Neuron (in vitro differentiated cells): ENCODE data around the gene BICD2.

Experiments
- H2AFZ ChIP-seq: one replicate; pipeline ENCODE4 v1.6.1; 2013; ENCODE audit warnings: low read depth, mild to moderate bottlenecking, inconsistent platforms, low read length, moderate library complexity
- H3K27me3 ChIP-seq: one replicate; pipeline ENCODE4 v1.6.1; 2013; ENCODE audit warnings: low read length; ENCODE audit not compliant: insufficient read depth
- H3K36me3 ChIP-seq: one replicate; pipeline ENCODE4 v1.6.1; 2013; ENCODE audit warnings: low read length; ENCODE audit not compliant: insufficient read depth
- H3K4me1 ChIP-seq: one replicate; pipeline ENCODE4 v1.6.1; 2013; ENCODE audit warnings: low read length; ENCODE audit not compliant: insufficient read depth
- H3K4me3 ChIP-seq: 2 replicates; pipeline ENCODE4 v1.5.1; 2013; ENCODE audit warnings: mild to moderate bottlenecking, low read length, moderate library complexity
- H3K9me3 ChIP-seq: one replicate; pipeline ENCODE4 v1.6.1; 2013; ENCODE audit warnings: low read length

The BICD2 gene

GRCh38 chr9:92752812-92753404 lies 11.7 kb downstream of the BICD2 start:
- Histone ChIP-seq H3K36me3 (no peaks in the 10 kb centered on the region), H3K4me3 (no peak overlapping the region), H3K4me1 (peaks cover 2% of the 10 kb centered on the region), H2AFZ (no peak overlapping the region), H3K27me3 (no peaks in the 10 kb centered on the region), H3K9me3 (peaks cover 5% of the 10 kb centered on the region)

GRCh38 chr9:92749934-92750315 lies 14.7 kb downstream of the BICD2 start:
- Histone ChIP-seq H3K4me3 (no peak overlapping the region), H3K27me3 (no peaks in the 10 kb centered on the region), H3K4me1 (peaks cover 11% of the 10 kb centered on the region), H3K36me3 (no peaks in the 10 kb centered on the region), H3K9me3 (peaks cover 5% of the 10 kb centered on the region), H2AFZ (no peak overlapping the region)

- H3K4me1 ChIP-seq = peaks cover 11% of the 10 kb centered on the region
- H3K9me3 ChIP-seq = peaks cover 5% of the 10 kb centered on the region
- no peaks in the 10 kb centered on the region for H3K36me3 ChIP-seq
- H3K27me3 ChIP-seq = no peaks in the 10 kb centered on the region
- H3K4me3 ChIP-seq = no peak overlapping the region
- no peak overlapping the region for H2AFZ ChIP-seq
Observed at GRCh38 chr9:92749071-92749933, 15.3 kb downstream of the BICD2 start.

- no peaks in the 10 kb centered on the region for H3K36me3 ChIP-seq
- H3K27me3 ChIP-seq = no peaks in the 10 kb centered on the region
- H3K4me1 ChIP-seq = peaks cover 11% of the 10 kb centered on the region
Observed at GRCh38 chr9:92748233-92748497, 16.5 kb downstream of the BICD2 start.

GRCh38 chr9:92747459-92748232 lies 17.0 kb downstream of the BICD2 start:
- Histone ChIP-seq H3K9me3 (no peaks in the 10 kb centered on the region), H2AFZ (no peak overlapping the region)

More at GRCh38 chr9:92748233-92748497, 16.5 kb downstream of the BICD2 start:
- no peak overlapping the region for H2AFZ ChIP-seq
- H3K9me3 ChIP-seq = peaks cover 3% of the 10 kb centered on the region
- no peak overlapping the region for H3K4me3 ChIP-seq

GRCh38 chr9:92746567-92747458 lies 17.8 kb downstream of the BICD2 start:
- Histone ChIP-seq H2AFZ (no peak overlapping the region), H3K27me3 (no peaks in the 10 kb centered on the region), H3K4me3 (no peak overlapping the region), H3K9me3 (no peaks in the 10 kb centered on the region), H3K36me3 (no peaks in the 10 kb centered on the region), H3K4me1 (peaks cover 11% of the 10 kb centered on the region)

More at GRCh38 chr9:92747459-92748232, 17.0 kb downstream of the BICD2 start:
- peaks cover 11% of the 10 kb centered on the region for H3K4me1 ChIP-seq
- H3K27me3 ChIP-seq = no peaks in the 10 kb centered on the region
- H3K36me3 ChIP-seq = no peaks in the 10 kb centered on the region
- H3K4me3 ChIP-seq = no peak overlapping the region

GRCh38 chr9:92745881-92746280 lies 18.8 kb downstream of the BICD2 start:
- Histone ChIP-seq H2AFZ (no peak overlapping the region), H3K27me3 (no peaks in the 10 kb centered on the region), H3K4me1 (peaks cover 11% of the 10 kb centered on the region), H3K36me3 (no peaks in the 10 kb centered on the region), H3K4me3 (no peak overlapping the region), H3K9me3 (no peaks in the 10 kb centered on the region)

GRCh38 chr9:92745331-92745730 lies 19.3 kb downstream of the BICD2 start:
- Histone ChIP-seq H3K4me1 (peaks cover 11% of the 10 kb centered on the region), H3K27me3 (no peaks in the 10 kb centered on the region), H3K36me3 (no peaks in the 10 kb centered on the region), H3K4me3 (no peak overlapping the region), H3K9me3 (no peaks in the 10 kb centered on the region), H2AFZ (no peak overlapping the region)

- no peaks in the 10 kb centered on the region for H3K27me3 ChIP-seq
- H3K9me3 ChIP-seq = no peaks in the 10 kb centered on the region
Observed at GRCh38 chr9:92740969-92741368, 23.7 kb downstream of the BICD2 start.

GRCh38 chr9:92740446-92740961 lies 24.1 kb downstream of the BICD2 start:
- no peaks in the 10 kb centered on the region for H3K9me3 ChIP-seq
- H3K27me3 ChIP-seq = no peaks in the 10 kb centered on the region
- H2AFZ ChIP-seq = no peak overlapping the region
- H3K4me1 ChIP-seq = no peaks in the 10 kb centered on the region
- no peak overlapping the region for H3K4me3 ChIP-seq
- H3K36me3 ChIP-seq = no peaks in the 10 kb centered on the region

More at GRCh38 chr9:92740969-92741368, 23.7 kb downstream of the BICD2 start:
- no peaks in the 10 kb centered on the region for H3K36me3 ChIP-seq
- no peaks in the 10 kb centered on the region for H3K4me1 ChIP-seq
- no peak overlapping the region for H2AFZ ChIP-seq
- H3K4me3 ChIP-seq = no peak overlapping the region

- Histone ChIP-seq H3K27me3 (no peaks in the 10 kb centered on the region), H2AFZ (no peak overlapping the region), H3K4me3 (no peak overlapping the region)
Observed at GRCh38 chr9:92740009-92740408, 24.6 kb downstream of the BICD2 start.

GRCh38 chr9:92739346-92739970 lies 25.2 kb downstream of the BICD2 start:
- no peaks in the 10 kb centered on the region for H3K9me3 ChIP-seq
- no peak overlapping the region for H2AFZ ChIP-seq
- H3K36me3 ChIP-seq = no peaks in the 10 kb centered on the region
- H3K4me3 ChIP-seq = no peak overlapping the region
- H3K4me1 ChIP-seq = no peaks in the 10 kb centered on the region
- H3K27me3 ChIP-seq = no peaks in the 10 kb centered on the region

More at GRCh38 chr9:92740009-92740408, 24.6 kb downstream of the BICD2 start:
- H3K4me1 ChIP-seq = no peaks in the 10 kb centered on the region
- no peaks in the 10 kb centered on the region for H3K36me3 ChIP-seq
- no peaks in the 10 kb centered on the region for H3K9me3 ChIP-seq
